HepG2 (cell line): ENCODE results near the gene SMIM22. TPM values are rescaled to one million over a fixed set of nuclear protein-coding genes. Genes with fewer than 3 reads are reported as not detected.

Source experiments
- ATRX ChIP-seq: sonication (generic); formaldehyde crosslinking; IDR thresholded peaks from 2 replicates; pipeline ENCODE4 v1.4.0; 2020; ENCODE audit warnings: missing genetic modification reagents, borderline replicate concordance
- CBX1 ChIP-seq: IDR thresholded peaks from one replicate; pipeline ENCODE4 v1.6.1; 2016; ENCODE audit warnings: antibody characterized with exemption, low read depth
- CREB1 ChIP-seq, 2 experiments: fragments of 450-650 bp in 1 of 2; IDR thresholded peaks; 2 replicates each; pipeline ENCODE4 v1.6.1; 2016 to 2017; ENCODE audit warnings: control low read depth in 1 of 2, mild to moderate bottlenecking in 1 of 2, missing compliant biosample characterization in 1 of 2, missing genetic modification characterization in 1 of 2
- ELF1 ChIP-seq: sonication (generic); formaldehyde crosslinking; IDR thresholded peaks from 2 replicates; pipeline ENCODE4 v1.4.0; 2020; ENCODE audit warnings: missing genetic modification reagents
- ELF3 ChIP-seq: IDR thresholded peaks from 2 replicates; pipeline ENCODE4 v1.6.1; 2016; ENCODE audit warnings: missing genetic modification reagents, missing compliant biosample characterization
- GFI1 ChIP-seq: sonication (generic); formaldehyde crosslinking; IDR thresholded peaks from 2 replicates; pipeline ENCODE4 v1.5.0; 2020; ENCODE audit warnings: missing genetic modification reagents, mild to moderate bottlenecking, borderline replicate concordance
- HMGA1 ChIP-seq: sonication (generic); formaldehyde crosslinking; conservative IDR thresholded peaks from 2 replicates; pipeline ENCODE4 v1.4.0; 2020; ENCODE audit warnings: missing genetic modification reagents
- MAFG ChIP-seq: sonication (generic); formaldehyde crosslinking; IDR thresholded peaks from 2 replicates; pipeline ENCODE4 v1.5.1; 2020; ENCODE audit warnings: mild to moderate bottlenecking, missing genetic modification reagents
- NKX3-1 ChIP-seq: sonication (generic); formaldehyde crosslinking; IDR thresholded peaks from 2 replicates; pipeline ENCODE4 v1.5.0; 2020; ENCODE audit warnings: missing genetic modification reagents
- NPAS2 ChIP-seq: sonication (generic); formaldehyde crosslinking; IDR thresholded peaks from 2 replicates; pipeline ENCODE4 v1.8.0; 2022; ENCODE audit warnings: mild to moderate bottlenecking, missing genetic modification reagents, borderline replicate concordance
- RBAK ChIP-seq: sonication (generic); formaldehyde crosslinking; IDR thresholded peaks from 2 replicates; pipeline ENCODE4 v1.5.1; 2020; ENCODE audit warnings: mild to moderate bottlenecking, missing genetic modification reagents
- SIN3B ChIP-seq: fragments of 150-350 bp; IDR thresholded peaks from 2 replicates; pipeline ENCODE4 v1.6.1; 2014; ENCODE audit warnings: low read length
- SRY ChIP-seq: sonication (generic); formaldehyde crosslinking; IDR thresholded peaks from 2 replicates; pipeline ENCODE4 v1.8.0; 2022; ENCODE audit warnings: mild to moderate bottlenecking, missing genetic modification reagents
- ZBTB3 ChIP-seq: sonication (generic); formaldehyde crosslinking; IDR thresholded peaks from 2 replicates; pipeline ENCODE4 v1.4.0; 2020; ENCODE audit warnings: low read depth, mild to moderate bottlenecking, moderate library complexity, missing genetic modification reagents, borderline replicate concordance
- ZKSCAN8 ChIP-seq: IDR thresholded peaks from 2 replicates; pipeline ENCODE4 v1.6.1; 2016; ENCODE audit warnings: borderline replicate concordance, missing genetic modification reagents, missing compliant biosample characterization
- ZNF101 ChIP-seq: sonication (generic); formaldehyde crosslinking; IDR thresholded peaks from 2 replicates; pipeline ENCODE4 v1.4.0; 2020; ENCODE audit warnings: mild to moderate bottlenecking, low read depth, missing genetic modification reagents, borderline replicate concordance
- ZNF124 ChIP-seq: sonication (generic); formaldehyde crosslinking; IDR thresholded peaks from 2 replicates; pipeline ENCODE4 v1.4.0; 2020; ENCODE audit warnings: missing genetic modification reagents
- ZNF17 ChIP-seq: sonication (generic); formaldehyde crosslinking; IDR thresholded peaks from 2 replicates; pipeline ENCODE4 v1.5.0; 2020; ENCODE audit warnings: mild to moderate bottlenecking, missing genetic modification reagents
- ZNF205 ChIP-seq: IDR thresholded peaks from 2 replicates; pipeline ENCODE4 v1.6.1; 2018; ENCODE audit warnings: missing biosample characterization, missing genetic modification reagents
- ZNF282 ChIP-seq: fragments of 450-650 bp; IDR thresholded peaks from 2 replicates; pipeline ENCODE4 v1.6.1; 2018; ENCODE audit not compliant: partially characterized antibody
- ZNF605 ChIP-seq: sonication (generic); formaldehyde crosslinking; IDR thresholded peaks from 2 replicates; pipeline ENCODE4 v1.8.0; 2022; ENCODE audit warnings: mild to moderate bottlenecking, missing genetic modification reagents
- ZNF616 ChIP-seq: sonication (generic); formaldehyde crosslinking; IDR thresholded peaks from 2 replicates; pipeline ENCODE4 v1.5.0; 2020; ENCODE audit warnings: low read depth, mild to moderate bottlenecking, missing genetic modification reagents
- ZNF709 ChIP-seq: sonication (generic); formaldehyde crosslinking; IDR thresholded peaks from 2 replicates; pipeline ENCODE4 v1.5.0; 2020; ENCODE audit warnings: mild to moderate bottlenecking, missing genetic modification reagents
- ZNF768 ChIP-seq: sonication (generic); formaldehyde crosslinking; IDR thresholded peaks from 2 replicates; pipeline ENCODE4 v1.4.0; 2020; ENCODE audit warnings: missing genetic modification reagents
- ZSCAN29 ChIP-seq: sonication (generic); formaldehyde crosslinking; conservative IDR thresholded peaks from 2 replicates; pipeline ENCODE4 v1.4.0; 2020; ENCODE audit warnings: mild to moderate bottlenecking, missing genetic modification reagents
- polyA plus RNA-seq, 8 experiments: library from polyadenylated mRNA; depleted of rRNA in 3 of 8; stranded (reverse) in 7 of 8; unstranded in 1 of 8; fragments of >200 nt; fragmentation: Illumina TruSeq in 4 of 8; extraction: Trizol in 4 of 8; gene quantifications; 2 replicates each; pipeline versions ENCODE4 v1.2.1 to v1.2.3, GENCODE V29; 2011 to 2016; ENCODE audit warnings: low read depth in 4 of 8, missing spikeins in 1 of 8, mixed read lengths in 1 of 8; ENCODE audit not compliant: insufficient read depth in 1 of 8
- total RNA-seq, 5 experiments: library from RNA; depleted of rRNA; stranded (reverse); fragments of >200 nt; fragmentation: Illumina TruSeq; extraction: Trizol; gene quantifications; 2 replicates each; pipeline ENCODE4 v1.2.3, GENCODE V29; 2016; ENCODE audit warnings: low read depth in 1 of 5
- TF ChIP-seq, protein P1 (sequence below): sonication (generic); formaldehyde crosslinking; IDR thresholded peaks from 2 replicates; pipeline ENCODE4 v1.5.0; 2020; ENCODE audit warnings: missing genetic modification reagents
- TF ChIP-seq, protein P2 (sequence below): sonication (generic); formaldehyde crosslinking; IDR thresholded peaks from 2 replicates; pipeline ENCODE4 v1.4.0; 2020; ENCODE audit warnings: missing genetic modification reagents
- TF ChIP-seq, protein P3 (sequence below): sonication (generic); formaldehyde crosslinking; IDR thresholded peaks from 2 replicates; pipeline ENCODE4 v1.4.0; 2020; ENCODE audit warnings: mild to moderate bottlenecking, missing genetic modification reagents

The SMIM22 gene
- total and polyA plus RNA-seq, 2 of the 13 experiments (the other 11 are each of a cell fraction or from before 2014, with no cell fraction given), result not detected

DNA sequence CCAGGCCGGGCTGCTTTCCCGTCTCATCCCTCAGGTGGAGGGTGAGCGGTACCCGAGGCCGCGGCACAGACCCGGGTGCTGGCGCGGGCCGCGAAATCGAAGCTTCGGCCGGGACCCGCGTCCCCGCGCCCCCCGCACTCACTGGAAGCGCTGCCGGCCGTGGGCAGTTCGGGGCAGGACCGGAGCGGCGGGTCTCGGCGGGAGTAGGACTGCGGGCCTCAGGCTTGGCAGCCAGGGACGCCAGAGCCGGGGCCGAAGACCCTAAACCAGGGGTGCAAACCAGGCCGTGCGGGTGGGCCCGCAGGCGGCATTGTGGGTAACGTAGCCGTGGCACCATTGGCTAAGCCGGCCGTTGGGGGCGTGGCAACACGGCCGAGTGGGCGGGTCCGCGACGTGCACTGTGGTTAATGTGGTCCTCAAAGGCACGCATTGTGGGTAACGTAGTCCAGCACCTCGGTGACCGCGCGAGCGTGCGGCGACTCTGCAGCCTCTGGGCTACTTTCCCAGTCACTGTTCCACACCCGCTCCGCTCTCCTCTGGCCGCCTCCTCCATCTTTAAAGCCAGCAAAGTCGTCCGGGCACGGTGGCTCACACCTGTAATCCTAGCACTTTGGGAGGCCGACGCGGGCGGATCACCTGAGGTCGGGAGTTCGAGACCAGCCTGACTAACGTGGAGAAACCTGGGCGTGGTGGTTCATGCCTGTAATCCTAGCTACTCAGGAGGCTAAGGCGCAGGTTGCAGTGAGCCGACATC, 28.1 kb upstream of the SMIM22 start, which contains the start of gene ZNF500 (continued):
- peak; percentile 73 for TF ChIP-seq ELF1 (CRISPR knock-in tag)
- TF ChIP-seq CBX1, result no peak
- TF ChIP-seq, protein P1, sequence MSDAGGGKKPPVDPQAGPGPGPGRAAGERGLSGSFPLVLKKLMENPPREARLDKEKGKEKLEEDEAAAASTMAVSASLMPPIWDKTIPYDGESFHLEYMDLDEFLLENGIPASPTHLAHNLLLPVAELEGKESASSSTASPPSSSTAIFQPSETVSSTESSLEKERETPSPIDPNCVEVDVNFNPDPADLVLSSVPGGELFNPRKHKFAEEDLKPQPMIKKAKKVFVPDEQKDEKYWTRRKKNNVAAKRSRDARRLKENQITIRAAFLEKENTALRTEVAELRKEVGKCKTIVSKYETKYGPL, result no peak
- TF ChIP-seq ZNF709 (CRISPR knock-in tag), result 0 out of 2 replicates have a peak, but pooled peaks have one; percentile 60
- TF ChIP-seq ELF3, result peak; percentile 31; the same call in 1 of the 2 replicates
- TF ChIP-seq ZSCAN29, result no peak
- TF ChIP-seq ZNF124 (CRISPR knock-in tag), result no peak; the same call in none of the 2 replicates
- TF ChIP-seq HMGA1 (CRISPR knock-in tag), result no peak
- 0 out of 2 replicates have a peak, but pooled peaks have one; percentile 52 for TF ChIP-seq SIN3B
- no peak; the same call in 1 of the 2 replicates for TF ChIP-seq NKX3-1
- TF ChIP-seq ATRX (CRISPR knock-in tag), result no peak
- TF ChIP-seq RBAK (CRISPR knock-in tag), result no peak
- TF ChIP-seq ZKSCAN8 (CRISPR knock-in tag), result no peak
- TF ChIP-seq, protein P2, sequence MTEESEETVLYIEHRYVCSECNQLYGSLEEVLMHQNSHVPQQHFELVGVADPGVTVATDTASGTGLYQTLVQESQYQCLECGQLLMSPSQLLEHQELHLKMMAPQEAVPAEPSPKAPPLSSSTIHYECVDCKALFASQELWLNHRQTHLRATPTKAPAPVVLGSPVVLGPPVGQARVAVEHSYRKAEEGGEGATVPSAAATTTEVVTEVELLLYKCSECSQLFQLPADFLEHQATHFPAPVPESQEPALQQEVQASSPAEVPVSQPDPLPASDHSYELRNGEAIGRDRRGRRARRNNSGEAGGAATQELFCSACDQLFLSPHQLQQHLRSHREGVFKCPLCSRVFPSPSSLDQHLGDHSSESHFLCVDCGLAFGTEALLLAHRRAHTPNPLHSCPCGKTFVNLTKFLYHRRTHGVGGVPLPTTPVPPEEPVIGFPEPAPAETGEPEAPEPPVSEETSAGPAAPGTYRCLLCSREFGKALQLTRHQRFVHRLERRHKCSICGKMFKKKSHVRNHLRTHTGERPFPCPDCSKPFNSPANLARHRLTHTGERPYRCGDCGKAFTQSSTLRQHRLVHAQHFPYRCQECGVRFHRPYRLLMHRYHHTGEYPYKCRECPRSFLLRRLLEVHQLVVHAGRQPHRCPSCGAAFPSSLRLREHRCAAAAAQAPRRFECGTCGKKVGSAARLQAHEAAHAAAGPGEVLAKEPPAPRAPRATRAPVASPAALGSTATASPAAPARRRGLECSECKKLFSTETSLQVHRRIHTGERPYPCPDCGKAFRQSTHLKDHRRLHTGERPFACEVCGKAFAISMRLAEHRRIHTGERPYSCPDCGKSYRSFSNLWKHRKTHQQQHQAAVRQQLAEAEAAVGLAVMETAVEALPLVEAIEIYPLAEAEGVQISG (CRISPR knock-in tag), result peak; percentile 89
- TF ChIP-seq NPAS2, result no peak
- TF ChIP-seq ZNF17 (CRISPR knock-in tag), result no peak
- TF ChIP-seq ZNF205 (CRISPR knock-in tag), result peak; percentile 64; the same call in 1 of the 2 replicates
- peak; percentile 54; the same call in 1 of the 2 replicates for TF ChIP-seq GFI1 (CRISPR knock-in tag)
- TF ChIP-seq, protein P3, sequence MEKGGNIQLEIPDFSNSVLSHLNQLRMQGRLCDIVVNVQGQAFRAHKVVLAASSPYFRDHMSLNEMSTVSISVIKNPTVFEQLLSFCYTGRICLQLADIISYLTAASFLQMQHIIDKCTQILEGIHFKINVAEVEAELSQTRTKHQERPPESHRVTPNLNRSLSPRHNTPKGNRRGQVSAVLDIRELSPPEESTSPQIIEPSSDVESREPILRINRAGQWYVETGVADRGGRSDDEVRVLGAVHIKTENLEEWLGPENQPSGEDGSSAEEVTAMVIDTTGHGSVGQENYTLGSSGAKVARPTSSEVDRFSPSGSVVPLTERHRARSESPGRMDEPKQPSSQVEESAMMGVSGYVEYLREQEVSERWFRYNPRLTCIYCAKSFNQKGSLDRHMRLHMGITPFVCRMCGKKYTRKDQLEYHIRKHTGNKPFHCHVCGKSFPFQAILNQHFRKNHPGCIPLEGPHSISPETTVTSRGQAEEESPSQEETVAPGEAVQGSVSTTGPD (CRISPR knock-in tag), result no peak
- TF ChIP-seq ZNF282, result no peak
- no peak for TF ChIP-seq ZNF101
- TF ChIP-seq SRY (CRISPR knock-in tag), result peak; percentile 77; the same call in 1 of the 2 replicates
- peak; percentile 75 for TF ChIP-seq ZNF605 (CRISPR knock-in tag)
- no peak for TF ChIP-seq MAFG (CRISPR knock-in tag)
- TF ChIP-seq ZBTB3 (CRISPR knock-in tag), result no peak
- TF ChIP-seq ZNF616 (CRISPR knock-in tag), result no peak
- TF ChIP-seq ZNF768 (CRISPR knock-in tag), result peak; percentile 48; the same call in 1 of the 2 replicates
- TF ChIP-seq CREB1 (IDR thresholded peaks at IDR 0.05), result peak; percentile 77
- TF ChIP-seq CREB1 (CRISPR knock-in tag; IDR thresholded peaks at IDR 0.05), result peak; percentile 70; the same call in 1 of the 2 replicates
